Activated CD8-positive, alpha-beta T cell treated with anti-CD3 and anti-CD28 coated beads, Interleukin-2, amount 10 ng/mL, durations not matched to agents 7 days and 5 days (primary cell): ENCODE measurements around the gene MDP1. TPM values are rescaled to one million over a fixed set of nuclear protein-coding genes. Genes with fewer than 3 reads are reported as not detected.
"Not testable (repeated sequence)": the region's sequence is repeated elsewhere in the genome, so short reads cannot be mapped to it uniquely, and the experiment has no call there.

Experiments used
- ATAC-seq: fragments of 150-1000 bp; cut with Tn5 transposase; one replicate; pipeline ENCODE4 v1.10.0; 2021; ENCODE audit warnings: moderate library complexity
- CTCF ChIA-PET: fragments of 350-600 bp; sonication (Branson Sonifier 250); formaldehyde crosslinking; loops from one replicate; lab custom pipeline; 2021; ENCODE audit warnings: antibody characterized with exemption; lab: Charles Lee
- POLR2A ChIA-PET: fragments of 350-600 bp; sonication (Branson Sonifier 250); formaldehyde crosslinking; loops from one replicate; lab custom pipeline; 2021; ENCODE audit warnings: antibody characterized with exemption; lab: Charles Lee
- DNase-seq: peaks from one replicate; pipeline ENCODE4 v3.0.0-alpha.2; 2020
- H3K27ac Mint-ChIP-seq: one replicate; pipeline ENCODE4 v1.8.0; 2021; ENCODE audit warnings: mild to moderate bottlenecking, mixed read lengths
- H3K27me3 Mint-ChIP-seq: one replicate; pipeline ENCODE4 v1.8.0; 2021; ENCODE audit warnings: low read depth, mixed read lengths
- H3K36me3 Mint-ChIP-seq: one replicate; pipeline ENCODE4 v1.8.0; 2021; ENCODE audit warnings: low read depth, mixed read lengths
- H3K4me1 Mint-ChIP-seq: one replicate; pipeline ENCODE4 v1.8.0; 2021; ENCODE audit warnings: low read depth, mixed read lengths
- H3K4me3 Mint-ChIP-seq: one replicate; pipeline ENCODE4 v1.8.0; 2021; ENCODE audit warnings: mild to moderate bottlenecking, mixed read lengths
- H3K9me3 Mint-ChIP-seq: one replicate; pipeline ENCODE4 v1.8.0; 2022; ENCODE audit warnings: mixed read lengths; ENCODE audit not compliant: insufficient read depth
- total RNA-seq, 2 experiments: library from RNA; stranded (reverse); gene quantifications; one replicate each; pipeline ENCODE4 v1.2.3, GENCODE V29; 2021

The MDP1 gene
- total RNA-seq, 2 experiments from 2014 or later: 16.9 to 18.2 TPM

- no peak for DNase-seq
- ChIA-PET CTCF (interaction anchor here (1.3 to 21.9 kb wide), 7 partner anchors 8 to 193 kb away, joined by 3 to 801 read pairs (median 6); partner anchors contain the start of genes CIDEB, DHRS1, LTB4R and LTB4R2), POLR2A (interaction anchor here (0.6 to 5.0 kb wide), 3 partner anchors 7 to 49 kb away, joined by 3 to 20 read pairs (median 4); partner anchors contain the start of genes DHRS1, NOP9 and TINF2)
- no peaks in the 10 kb centered on the region for H3K9me3 Mint-ChIP-seq
- peaks cover 14% of the 10 kb centered on the region for H3K36me3 Mint-ChIP-seq
- H3K27ac Mint-ChIP-seq: peak overlapping the region; percentile 84
- no peaks in the 10 kb centered on the region for H3K27me3 Mint-ChIP-seq
- peak overlapping the region; percentile 27 for H3K4me3 Mint-ChIP-seq
- no peak for ATAC-seq
- peaks cover 50% of the 10 kb centered on the region for H3K4me1 Mint-ChIP-seq
These were observed 34.5 kb upstream of the MDP1 start for GRCh38 chr14:24250354-24250753.

- H3K4me3 Mint-ChIP-seq: peak overlapping the region; percentile 27
- DNase-seq: no peak
- POLR2A ChIA-PET: interaction anchor here (5.6 kb wide), 1 partner anchor 21 kb away, joined by 48 read pairs; the partner anchor contains the start of gene RABGGTA
- peak overlapping the region; percentile 84 for H3K27ac Mint-ChIP-seq
- H3K4me1 Mint-ChIP-seq: peaks cover 55% of the 10 kb centered on the region
- ATAC-seq: no peak
- no peaks in the 10 kb centered on the region for H3K27me3 Mint-ChIP-seq
- CTCF ChIA-PET: interaction anchor here (1.1 to 21.9 kb wide), 4 partner anchors 22 to 181 kb away, joined by 3 to 801 read pairs (median 48); partner anchors contain the start of genes CIDEB, DHRS1, LTB4R and LTB4R2
- H3K36me3 Mint-ChIP-seq: peaks cover 11% of the 10 kb centered on the region
- no peaks in the 10 kb centered on the region for H3K9me3 Mint-ChIP-seq
These were observed 33.6 kb upstream of the MDP1 start for GRCh38 chr14:24249230-24250021.

- Mint-ChIP-seq H3K4me1 (peaks cover 64% of the 10 kb centered on the region), H3K9me3 (no peaks in the 10 kb centered on the region), H3K4me3 (no peak overlapping the region), H3K27me3 (no peaks in the 10 kb centered on the region), H3K36me3 (peaks cover 8% of the 10 kb centered on the region), H3K27ac (peak overlapping the region; percentile 81)
- POLR2A ChIA-PET: interaction anchor here (0.6 to 5.6 kb wide), 15 partner anchors 15 to 183 kb away, joined by 3 to 48 read pairs (median 4); partner anchors contain the start of genes CHMP4A, DHRS1, IRF9 and KHNYN
- CTCF ChIA-PET: interaction anchor here (0.6 to 21.9 kb wide), 16 partner anchors 9 to 184 kb away, joined by 3 to 801 read pairs (median 4); partner anchors contain the start of genes CIDEB, DHRS1, IRF9 and LTB4R
- ATAC-seq: no peak
- no peak for DNase-seq
These were observed 31.6 kb upstream of the MDP1 start for GRCh38 chr14:24247422-24247821.

GRCh38 chr14:24246765-24247212, 30.9 kb upstream of the MDP1 start:
- ChIA-PET CTCF (interaction anchor here (0.6 to 21.9 kb wide), 18 partner anchors 9 to 185 kb away, joined by 3 to 801 read pairs (median 4); partner anchors contain the start of genes CIDEB, DHRS1, IRF9 and LTB4R), POLR2A (interaction anchor here (0.6 to 5.6 kb wide), 21 partner anchors 10 to 1563 kb away, joined by 3 to 48 read pairs (median 4); partner anchors contain the start of genes CHMP4A, DHRS1, IRF9 and KHNYN)
- DNase-seq (peak; percentile 62), ATAC-seq (peak; percentile 10)
- Mint-ChIP-seq H3K9me3 (no peaks in the 10 kb centered on the region), H3K27ac (peak overlapping the region; percentile 95), H3K4me1 (peaks cover 64% of the 10 kb centered on the region), H3K36me3 (peaks cover 11% of the 10 kb centered on the region), H3K27me3 (no peaks in the 10 kb centered on the region), H3K4me3 (peak overlapping the region; percentile 67)

GRCh38 chr14:24245350-24245749, 29.5 kb upstream of the MDP1 start:
- not testable (repeated sequence) for DNase-seq, H3K9me3 Mint-ChIP-seq, ATAC-seq, H3K27me3 Mint-ChIP-seq, H3K4me3 Mint-ChIP-seq
- peaks cover 20% of the 10 kb centered on the region for H3K36me3 Mint-ChIP-seq
- H3K4me1 Mint-ChIP-seq: peaks cover 60% of the 10 kb centered on the region
- peak overlapping the region; percentile 22 for H3K27ac Mint-ChIP-seq
- POLR2A ChIA-PET: interaction anchor here (1.1 to 5.6 kb wide), 4 partner anchors 25 to 186 kb away, joined by 3 to 48 read pairs (median 10); partner anchors contain the start of genes DHRS1, KHNYN, NOP9 and RABGGTA
- CTCF ChIA-PET: interaction anchor here (1.1 to 21.9 kb wide), 6 partner anchors 26 to 186 kb away, joined by 3 to 801 read pairs (median 15); partner anchors contain the start of genes CIDEB, DHRS1, LTB4R and LTB4R2

- no peak for ATAC-seq
- Mint-ChIP-seq H3K9me3 (no peaks in the 10 kb centered on the region), H3K4me1 (peaks cover 59% of the 10 kb centered on the region), H3K4me3 (peak overlapping the region; percentile 94), H3K27me3 (no peaks in the 10 kb centered on the region), H3K27ac (peak overlapping the region; percentile 100), H3K36me3 (peaks cover 35% of the 10 kb centered on the region)
- ChIA-PET CTCF (interaction anchor here (0.6 to 21.9 kb wide), 27 partner anchors 9 to 452 kb away, joined by 3 to 801 read pairs (median 13); partner anchors contain the start of genes CBLN3, CHMP4A, CIDEB and DHRS1), POLR2A (interaction anchor here (0.6 to 3.2 kb wide), 22 partner anchors 9 to 187 kb away, joined by 3 to 73 read pairs (median 10); partner anchors contain the start of genes CBLN3, CHMP4A, CIDEB and DHRS1)
- DNase-seq: peak; percentile 30
These were observed 27.5 kb upstream of the MDP1 start for GRCh38 chr14:24243336-24243836.

GRCh38 chr14:24241829-24242443, 26.1 kb upstream of the MDP1 start:
- H3K9me3 Mint-ChIP-seq: no peaks in the 10 kb centered on the region
- POLR2A ChIA-PET: interaction anchor here (0.6 to 3.2 kb wide), 34 partner anchors 9 to 189 kb away, joined by 3 to 73 read pairs (median 5); partner anchors contain the start of genes CBLN3, CHMP4A, CIDEB and DCAF11

GRCh38 chr14:24240110-24240918, 24.4 kb upstream of the MDP1 start:
- CTCF ChIA-PET: interaction anchor here (1.2 to 21.9 kb wide), 8 partner anchors 12 to 191 kb away, joined by 3 to 801 read pairs (median 33); partner anchors contain the start of genes CBLN3, CHMP4A, CIDEB and DHRS1
- Mint-ChIP-seq H3K4me1 (peaks cover 52% of the 10 kb centered on the region), H3K36me3 (peaks cover 57% of the 10 kb centered on the region), H3K9me3 (no peaks in the 10 kb centered on the region), H3K27me3 (no peaks in the 10 kb centered on the region), H3K27ac (peak overlapping the region; percentile 48), H3K4me3 (peak overlapping the region; percentile 94)
- ATAC-seq (no peak), DNase-seq (no peak)
- POLR2A ChIA-PET: interaction anchor here (1.1 kb wide), 1 partner anchor 26 kb away, joined by 3 read pairs; no protein-coding TSS in a partner anchor

More at GRCh38 chr14:24241829-24242443, 26.1 kb upstream of the MDP1 start:
- Mint-ChIP-seq H3K4me3 (peak overlapping the region; percentile 94), H3K27ac (peak overlapping the region; percentile 100), H3K27me3 (no peaks in the 10 kb centered on the region), H3K4me1 (peaks cover 54% of the 10 kb centered on the region), H3K36me3 (peaks cover 45% of the 10 kb centered on the region)
- ATAC-seq: peak; percentile 85
- CTCF ChIA-PET: interaction anchor here (0.7 to 21.9 kb wide), 39 partner anchors 9 to 1184 kb away, joined by 3 to 801 read pairs (median 7); partner anchors contain the start of genes CBLN3, CHMP4A, CIDEB and DCAF11
- peak; percentile 95 for DNase-seq

- ATAC-seq (no peak), DNase-seq (no peak)
- ChIA-PET POLR2A (interaction anchor here (1.2 to 1.7 kb wide), 4 partner anchors 23 to 77 kb away, joined by 3 to 5 read pairs (median 4); partner anchors contain the start of genes CHMP4A, IPO4, IRF9 and MDP1), CTCF (interaction anchor here (0.7 to 21.9 kb wide), 6 partner anchors 8 to 193 kb away, joined by 3 to 801 read pairs (median 4); partner anchors contain the start of genes CIDEB, DHRS1, LTB4R and LTB4R2)
- peak overlapping the region; percentile 27 for H3K27ac Mint-ChIP-seq
- no peaks in the 10 kb centered on the region for H3K27me3 Mint-ChIP-seq
- no peaks in the 10 kb centered on the region for H3K9me3 Mint-ChIP-seq
- peaks cover 59% of the 10 kb centered on the region for H3K4me1 Mint-ChIP-seq
- H3K36me3 Mint-ChIP-seq: peaks cover 70% of the 10 kb centered on the region
- no peak overlapping the region for H3K4me3 Mint-ChIP-seq
These were observed 22.7 kb upstream of the MDP1 start for GRCh38 chr14:24238527-24239037.
